Embryonic facial prominence (tissue), 1 donor: ENCODE data around the gene JSRP1.

ENCODE experiments used
- DNase-seq: peaks from one replicate; pipeline ENCODE4 v3.0.0-alpha.2; 2016; ENCODE audit errors: extremely low spot score

Gene JSRP1

GRCh38 chr19:2246801-2247361, 9.3 kb downstream of the JSRP1 start:
- no peak for DNase-seq

- DNase-seq, result no peak
These were observed 10.1 kb downstream of the JSRP1 start for GRCh38 chr19:2246014-2246620.

- DNase-seq, result no peak
These were observed 10.9 kb downstream of the JSRP1 start for GRCh38 chr19:2245273-2245672.

GRCh38 chr19:2244486-2244885, 11.7 kb downstream of the JSRP1 start:
- no peak for DNase-seq

GRCh38 chr19:2244125-2244411, 12.1 kb downstream of the JSRP1 start:
- no peak for DNase-seq

- no peak for DNase-seq
These were observed 12.7 kb downstream of the JSRP1 start for GRCh38 chr19:2243274-2244124.

GRCh38 chr19:2242816-2243215, 13.4 kb downstream of the JSRP1 start:
- DNase-seq, result no peak

- DNase-seq, result no peak
These were observed 14.1 kb downstream of the JSRP1 start for GRCh38 chr19:2242092-2242537.

- DNase-seq, result no peak
These were observed 15.1 kb downstream of the JSRP1 start for GRCh38 chr19:2240881-2241760.

- DNase-seq, result no peak
These were observed 16.1 kb downstream of the JSRP1 start for GRCh38 chr19:2239771-2240770.

GRCh38 chr19:2239173-2239572, 17.0 kb downstream of the JSRP1 start:
- no peak for DNase-seq

- DNase-seq, result no peak
These were observed 18.4 kb downstream of the JSRP1 start for GRCh38 chr19:2237869-2238153.

GRCh38 chr19:2237051-2237868, 19.0 kb downstream of the JSRP1 start:
- DNase-seq, result no peak

- DNase-seq, result peak; percentile 94
These were observed 19.7 kb downstream of the JSRP1 start, which contains the start of the genes PLEKHJ1 and SF3A2 for GRCh38 chr19:2236314-2237050. Gene PLEKHJ1, minus strand, starts transcription at chr19:2236329. Its CDS starts 81 bp downstream, at chr19:2236248. Gene SF3A2, plus strand, starts transcription at chr19:2236824. Its CDS starts 6,595 bp downstream, at chr19:2243419.

GRCh38 chr19:2236064-2236313, 20.2 kb downstream of the JSRP1 start:
- no peak for DNase-seq

- DNase-seq, result no peak
These were observed 20.7 kb downstream of the JSRP1 start for GRCh38 chr19:2235381-2236063.

GRCh38 chr19:2234996-2235380, 21.2 kb downstream of the JSRP1 start:
- no peak for DNase-seq

- DNase-seq, result no peak
These were observed 22.5 kb downstream of the JSRP1 start for GRCh38 chr19:2233601-2234280.
